Measurements from ENCODE around the gene CCDC177. TPM values are rescaled to one million over a fixed set of nuclear protein-coding genes. Genes with fewer than 3 reads are reported as not detected.

The CCDC177 gene
- total RNA-seq, 1 donor from 2014 or later, result not detected

- Histone ChIP-seq H3K27me3 (ENCODE audit: low read depth) (peaks cover 18% of the 10 kb centered on the region), H3K4me1 (no peaks in the 10 kb centered on the region), H3K9me3 (no peaks in the 10 kb centered on the region), H3K4me3 (no peak overlapping the region), H3K27ac (no peak overlapping the region), H3K36me3 (no peaks in the 10 kb centered on the region)
- peak; percentile 57 to 63 for ATAC-seq
- TF ChIP-seq CTCF (IDR thresholded peaks at IDR 0.05), result peak; percentile 37
- DNase-seq, result no peak
- intact Hi-C loops (cut with DNase I), result no loop called here
Measured at GRCh38 chr14:69580009-69580577, 5.4 kb upstream of the CCDC177 start.

GRCh38 chr14:69579476-69579875 is 4.8 kb upstream of the CCDC177 start:
- TF ChIP-seq CTCF (IDR thresholded peaks at IDR 0.05), result no peak
- no peak overlapping the region for H3K27ac ChIP-seq
- H3K27me3 ChIP-seq (ENCODE audit: low read depth), result peaks cover 23% of the 10 kb centered on the region
- H3K4me3 ChIP-seq, result no peak overlapping the region
- peaks cover 6% of the 10 kb centered on the region for H3K4me1 ChIP-seq
- ATAC-seq (no peak), DNase-seq (no peak)
- intact Hi-C loops (cut with DNase I), result no loop called here
- no peaks in the 10 kb centered on the region for H3K36me3 ChIP-seq
- no peaks in the 10 kb centered on the region for H3K9me3 ChIP-seq

- DNase-seq (no peak), ATAC-seq (no peak)
- H3K4me1 ChIP-seq, result peaks cover 34% of the 10 kb centered on the region
- H3K36me3 ChIP-seq, result no peaks in the 10 kb centered on the region
- no peak for TF ChIP-seq CTCF (IDR thresholded peaks at IDR 0.05)
- intact Hi-C loops (cut with DNase I), result no loop called here
- H3K4me3 ChIP-seq, result peak overlapping the region; percentile 35
- peaks cover 67% of the 10 kb centered on the region for H3K27me3 ChIP-seq (ENCODE audit: low read depth)
- H3K9me3 ChIP-seq, result no peaks in the 10 kb centered on the region
- no peak overlapping the region for H3K27ac ChIP-seq
Measured at GRCh38 chr14:69574954-69575295, 254 bp upstream of the CCDC177 start.

- Histone ChIP-seq H3K9me3 (no peaks in the 10 kb centered on the region), H3K4me1 (peaks cover 34% of the 10 kb centered on the region), H3K27ac (no peak overlapping the region), H3K36me3 (no peaks in the 10 kb centered on the region), H3K27me3 (ENCODE audit: low read depth) (peaks cover 76% of the 10 kb centered on the region), H3K4me3 (peak overlapping the region; percentile 35)
- intact Hi-C loops (cut with DNase I), result no loop called here
- ATAC-seq (no peak), DNase-seq (no peak)
- TF ChIP-seq CTCF (IDR thresholded peaks at IDR 0.05), result no peak
Measured at GRCh38 chr14:69573831-69574262, 824 bp downstream of the CCDC177 start.

- DNase-seq, result no peak
- H3K27me3 ChIP-seq (ENCODE audit: low read depth), result peaks cover 80% of the 10 kb centered on the region
- H3K4me3 ChIP-seq, result peak overlapping the region; percentile 35
- H3K36me3 ChIP-seq, result no peaks in the 10 kb centered on the region
- no peak for TF ChIP-seq CTCF (IDR thresholded peaks at IDR 0.05)
- H3K9me3 ChIP-seq, result no peaks in the 10 kb centered on the region
- H3K4me1 ChIP-seq, result peaks cover 34% of the 10 kb centered on the region
- ATAC-seq, result peak in 1 of 2 donors; percentile 3
- no peak overlapping the region for H3K27ac ChIP-seq
- intact Hi-C loops (cut with DNase I), result no loop called here
Measured at GRCh38 chr14:69573205-69573830, 1.4 kb downstream of the CCDC177 start.
